Small intestine (tissue), 7 donors: Measurements from ENCODE around the gene LCA5. TPM values are rescaled to one million over a fixed set of nuclear protein-coding genes. Genes with fewer than 3 reads are reported as not detected.

Experiments used
- DNase-seq, 2 donors: peaks; one replicate each; pipeline versions ENCODE4 v3.0.0 to v3.0.0-alpha.2; 2013
- FAIRE-seq: peaks from 2 replicates; lab custom pipeline; 2012; peaks lifted over from hg19 to GRCh38; lab: Jason Lieb, UNC
- H3K27ac ChIP-seq, 3 donors: one replicate each; pipeline ENCODE4 v1.5.1; 2013; ENCODE audit warnings: low read length in 2 of 3, mild to moderate bottlenecking in 2 of 3, control low read depth in 1 of 3, inconsistent platforms in 1 of 3, low read depth in 1 of 3, moderate library complexity in 1 of 3
- H3K27me3 ChIP-seq, 3 donors: one replicate each; pipeline ENCODE4 v1.6.1; 2013; ENCODE audit warnings: low read length in 3 of 3, inconsistent platforms in 1 of 3; ENCODE audit not compliant: control insufficient read depth in 3 of 3, insufficient read depth in 3 of 3
- H3K36me3 ChIP-seq, 3 donors: one replicate each; pipeline ENCODE4 v1.6.1; 2013; ENCODE audit warnings: low read length in 3 of 3, inconsistent platforms in 1 of 3, low read depth in 1 of 3, mild to moderate bottlenecking in 1 of 3, moderate library complexity in 1 of 3; ENCODE audit not compliant: control insufficient read depth in 3 of 3, insufficient read depth in 2 of 3
- H3K4me1 ChIP-seq, 3 donors: one replicate each; pipeline ENCODE4 v1.6.1; 2013; ENCODE audit warnings: low read length in 2 of 3, inconsistent platforms in 1 of 3, low read depth in 1 of 3, mild to moderate bottlenecking in 1 of 3, moderate library complexity in 1 of 3; ENCODE audit not compliant: control insufficient read depth in 3 of 3, insufficient read depth in 2 of 3
- H3K4me3 ChIP-seq, 3 donors: one replicate each; pipeline ENCODE4 v1.5.1; 2013; ENCODE audit warnings: low read length in 3 of 3, control low read depth in 1 of 3, inconsistent platforms in 1 of 3, low read depth in 1 of 3, mild to moderate bottlenecking in 1 of 3, moderate library complexity in 1 of 3
- H3K9me3 ChIP-seq, 2 donors: one replicate each; pipeline ENCODE4 v1.6.1; 2013; ENCODE audit warnings: low read depth in 1 of 2, low read length in 1 of 2; ENCODE audit not compliant: control insufficient read depth in 2 of 2, insufficient read depth in 1 of 2
- WGBS, 3 donors: extraction: QIAGEN DNeasy Blood & Tissue Kit; methylation state at CpG; one replicate each; pipeline ENCODE4 v1.1.7; 2013; 5-methylcytosine and 5-hydroxymethylcytosine counted together
- polyA plus RNA-seq, 4 donors: library from polyadenylated mRNA; stranded (reverse) in 3 of 4; unstranded in 1 of 4; fragments of 200-250 nt in 3 of 4; fragments of 120-200 nt in 1 of 4; gene quantifications; one replicate each; pipeline versions ENCODE4 v1.2.1 to v1.2.3, GENCODE V29; 2013
- donor health status: healthy with polysubstance abuse.
- donor health status: control.
- donor health status: control.
- donor health status: Bipolar disorder and iron deficiency.
- donor health status: healthy.

The LCA5 gene
- polyA plus RNA-seq, 4 donors: 0.27 to 3.3 (median 1.1) TPM; not detected in 1

- no peaks in the 10 kb centered on the region for H3K4me1 ChIP-seq
- H3K27me3 ChIP-seq: no peaks in the 10 kb centered on the region
- H3K36me3 ChIP-seq: no peaks in the 10 kb centered on the region
- H3K27ac ChIP-seq: no peak overlapping the region
- H3K4me3 ChIP-seq: no peak overlapping the region
- 62 to 83% (median 76%) methylated on average over 5 of the region's 5 CpGs for WGBS, 3 donors
- FAIRE-seq: no peak
- H3K9me3 ChIP-seq: no peaks in the 10 kb centered on the region
- DNase-seq: no peak
These were observed 67.6 kb downstream of the LCA5 start for GRCh38 chr6:79469376-79470246.

DNA sequence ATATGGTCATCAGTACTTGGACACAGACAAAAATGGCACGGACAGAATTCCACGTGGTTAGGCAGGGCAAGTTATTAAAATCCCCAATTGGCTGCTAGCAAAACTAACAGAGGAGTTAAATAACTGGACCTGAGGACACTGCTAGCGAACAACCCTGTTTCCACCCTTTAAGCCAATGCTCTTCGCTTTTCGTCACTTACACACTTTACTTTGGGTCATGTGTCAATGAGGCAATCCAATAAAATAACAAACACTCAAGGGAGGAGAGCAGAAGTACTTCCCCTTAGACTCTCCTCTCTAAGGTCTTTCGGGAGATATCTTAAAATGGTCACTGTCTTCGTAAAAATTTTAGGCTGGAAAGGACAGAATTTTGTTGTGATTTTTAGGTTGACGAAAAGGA lies 68.6 kb downstream of the LCA5 start:
- H3K36me3 ChIP-seq: no peaks in the 10 kb centered on the region
- 71 to 85% (median 71%) methylated on average over 8 of the region's 8 CpGs for WGBS, 3 donors
- FAIRE-seq (no peak), DNase-seq (no peak)
- no peak overlapping the region for H3K4me3 ChIP-seq
- H3K9me3 ChIP-seq: no peaks in the 10 kb centered on the region
- H3K27ac ChIP-seq: no peak overlapping the region
- H3K27me3 ChIP-seq: no peaks in the 10 kb centered on the region
- no peaks in the 10 kb centered on the region for H3K4me1 ChIP-seq

DNA sequence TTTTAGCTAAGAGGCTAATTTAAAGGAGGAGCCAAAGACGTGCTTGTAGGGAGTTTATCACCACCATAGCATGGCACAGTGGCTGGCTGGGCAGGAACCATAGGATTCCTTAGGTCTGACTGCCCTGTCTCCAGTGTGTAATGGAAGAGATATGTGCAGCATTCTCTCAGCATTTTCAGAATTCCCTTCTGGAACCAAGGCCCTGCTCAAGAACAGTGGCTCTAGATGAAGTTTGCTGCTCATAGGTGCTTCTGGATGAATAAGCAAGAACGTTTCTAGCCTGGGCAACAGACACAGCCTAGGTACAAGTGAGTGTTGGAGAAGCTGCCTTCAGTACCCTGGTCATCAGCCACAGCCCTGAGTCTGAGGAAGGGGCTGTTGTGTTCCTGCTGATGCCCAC lies 69.1 kb downstream of the LCA5 start:
- whole genome bisulfite sequencing, 3 donors: 31 to 51% (median 46%) methylated on average over 2 of the region's 2 CpGs
- H3K9me3 ChIP-seq: no peaks in the 10 kb centered on the region
- H3K27ac ChIP-seq: no peak overlapping the region
- DNase-seq (no peak), FAIRE-seq (no peak)
- H3K4me1 ChIP-seq: no peaks in the 10 kb centered on the region
- no peak overlapping the region for H3K4me3 ChIP-seq
- H3K27me3 ChIP-seq: no peaks in the 10 kb centered on the region
- no peaks in the 10 kb centered on the region for H3K36me3 ChIP-seq

GRCh38 chr6:79467716-79468115 lies 69.5 kb downstream of the LCA5 start:
- no peaks in the 10 kb centered on the region for H3K27me3 ChIP-seq
- 5 to 7% (median 6%) methylated on average over 2 of the region's 2 CpGs for WGBS, 3 donors
- H3K27ac ChIP-seq: no peak overlapping the region
- no peak for DNase-seq
- no peak overlapping the region for H3K4me3 ChIP-seq
- no peaks in the 10 kb centered on the region for H3K9me3 ChIP-seq
- H3K36me3 ChIP-seq: no peaks in the 10 kb centered on the region
- no peaks in the 10 kb centered on the region for H3K4me1 ChIP-seq
- no peak for FAIRE-seq

DNA sequence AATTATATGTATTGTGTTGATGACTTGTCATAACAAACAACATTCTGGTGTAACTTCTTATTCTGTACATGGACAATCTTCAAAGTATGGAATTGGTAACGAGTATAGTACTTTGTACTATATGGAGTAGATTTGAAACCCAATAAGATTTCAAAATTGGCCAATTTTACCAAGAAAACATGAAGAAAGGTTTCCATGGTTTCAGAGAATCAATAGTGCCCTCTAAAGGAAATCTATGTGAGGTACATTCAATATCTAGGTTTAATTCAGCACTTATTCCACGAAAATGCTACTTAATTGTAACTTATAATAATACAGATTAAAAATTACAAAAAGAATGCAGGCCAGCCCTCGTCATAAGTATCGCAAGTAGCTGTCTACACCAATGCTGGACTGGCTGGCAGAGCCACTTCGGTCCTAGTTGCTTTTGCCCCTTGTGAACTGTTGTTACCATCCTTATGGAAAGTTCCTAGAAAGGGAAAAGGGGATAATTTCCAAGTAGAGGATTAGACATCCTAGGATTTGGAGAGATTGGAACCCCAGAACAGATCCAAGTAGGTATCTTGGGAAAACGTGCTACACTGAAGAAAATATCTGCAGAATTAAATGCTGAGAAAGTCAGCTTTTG lies 70.9 kb downstream of the LCA5 start:
- WGBS, 3 donors: 13 to 23% (median 19%) methylated on average over 6 of the region's 6 CpGs
- no peaks in the 10 kb centered on the region for H3K27me3 ChIP-seq
- H3K4me1 ChIP-seq: no peaks in the 10 kb centered on the region
- FAIRE-seq (peak; percentile 23), DNase-seq (peak in 1 of 2 donors; percentile 42)
- H3K4me3 ChIP-seq: no peak overlapping the region
- H3K9me3 ChIP-seq: no peaks in the 10 kb centered on the region
- H3K27ac ChIP-seq: no peak overlapping the region
- no peaks in the 10 kb centered on the region for H3K36me3 ChIP-seq

DNA sequence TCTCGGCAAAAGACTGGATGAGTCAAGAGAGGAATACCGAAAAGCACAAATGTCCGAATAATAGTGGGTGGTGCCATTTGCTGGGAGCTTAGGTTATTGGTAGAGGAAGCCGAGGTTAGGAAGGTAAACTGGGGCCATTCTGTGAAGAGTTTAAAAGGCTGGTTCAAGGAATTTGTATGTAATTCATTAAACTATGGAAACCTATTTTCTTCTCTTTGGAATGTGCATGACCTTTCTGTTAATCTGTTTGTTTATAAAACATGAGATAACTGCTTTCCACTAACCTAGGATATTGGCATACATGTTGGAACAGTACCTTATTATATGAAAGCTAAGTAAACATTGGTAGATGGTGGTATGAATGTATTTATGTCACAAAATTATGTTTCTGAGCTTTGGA lies 71.8 kb downstream of the LCA5 start:
- FAIRE-seq (no peak), DNase-seq (no peak)
- Histone ChIP-seq H3K36me3 (no peaks in the 10 kb centered on the region), H3K9me3 (no peaks in the 10 kb centered on the region), H3K27ac (no peak overlapping the region), H3K4me3 (no peak overlapping the region), H3K27me3 (no peaks in the 10 kb centered on the region), H3K4me1 (no peaks in the 10 kb centered on the region)
- WGBS, 3 donors: 92 to 96% (median 94%) methylated on average over 4 of the region's 4 CpGs

DNA sequence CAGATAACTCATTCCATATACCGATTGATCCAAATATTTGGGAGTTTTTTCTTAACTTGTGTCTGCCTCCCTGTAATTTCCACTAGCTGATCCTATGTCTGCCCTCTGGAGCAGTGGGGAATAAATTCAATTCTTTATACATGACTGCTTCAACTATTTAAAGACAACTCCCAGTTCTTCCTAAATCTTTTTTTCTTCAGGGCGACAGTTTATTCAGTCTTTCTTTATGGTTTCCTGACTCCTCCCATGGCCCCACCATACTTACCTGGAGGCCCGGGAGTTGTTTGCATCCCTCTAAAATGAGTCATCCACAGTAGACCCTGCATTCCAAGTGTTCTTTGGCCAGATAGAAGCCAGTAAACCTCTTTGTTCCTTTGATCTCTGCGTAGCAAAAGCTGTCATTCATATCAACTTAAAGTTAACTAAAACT lies 73.6 kb downstream of the LCA5 start:
- H3K4me3 ChIP-seq: no peak overlapping the region
- H3K36me3 ChIP-seq: no peaks in the 10 kb centered on the region
- H3K4me1 ChIP-seq: no peaks in the 10 kb centered on the region
- no peaks in the 10 kb centered on the region for H3K9me3 ChIP-seq
- H3K27ac ChIP-seq: peak overlapping the region in 1 of 3 donors; percentile 17
- FAIRE-seq (no peak), DNase-seq (peak; percentile 59 to 85)
- 19 to 56% (median 47%) methylated on average over 4 of the region's 4 CpGs for WGBS, 3 donors
- no peaks in the 10 kb centered on the region for H3K27me3 ChIP-seq

- H3K36me3 ChIP-seq: no peaks in the 10 kb centered on the region
- WGBS, 3 donors: 40 to 63% (median 46%) methylated on average over 3 of the region's 3 CpGs
- no peak overlapping the region for H3K27ac ChIP-seq
- DNase-seq (peak in 1 of 2 donors; percentile 11), FAIRE-seq (no peak)
- H3K4me1 ChIP-seq: no peaks in the 10 kb centered on the region
- no peaks in the 10 kb centered on the region for H3K27me3 ChIP-seq
- H3K9me3 ChIP-seq: no peaks in the 10 kb centered on the region
- no peak overlapping the region for H3K4me3 ChIP-seq
These were observed 76.0 kb downstream of the LCA5 start for GRCh38 chr6:79461205-79461604.
